AG09319 (cell line): ENCODE data around the gene FIGNL2.

Experiments used
- DNase-seq: peaks from one replicate; pipeline ENCODE4 v3.0.0-alpha.2; 2010; ENCODE audit warnings: low read depth; ENCODE audit errors: extremely low read depth
- CTCF ChIP-seq: IDR thresholded peaks from 2 replicates; pipeline ENCODE4 v1.5.1; 2011; ENCODE audit warnings: low read depth, mild to moderate bottlenecking, inconsistent platforms, low read length, moderate library complexity

FIGNL2 gene

GRCh38 chr12:51872689-51872981, 24.1 kb upstream of the FIGNL2 start:
- TF ChIP-seq CTCF, result no peak
- no peak for DNase-seq

GRCh38 chr12:51871918-51872688, 23.6 kb upstream of the FIGNL2 start:
- no peak for DNase-seq
- no peak for TF ChIP-seq CTCF

- no peak for TF ChIP-seq CTCF
- DNase-seq, result no peak
Observed at GRCh38 chr12:51871126-51871525, 22.6 kb upstream of the FIGNL2 start.

GRCh38 chr12:51870504-51870903, 22.0 kb upstream of the FIGNL2 start:
- no peak for TF ChIP-seq CTCF
- no peak for DNase-seq

GRCh38 chr12:51869931-51870330, 21.4 kb upstream of the FIGNL2 start:
- no peak for DNase-seq

GRCh38 chr12:51869496-51869865, 21.0 kb upstream of the FIGNL2 start:
- DNase-seq, result no peak
- no peak for TF ChIP-seq CTCF

More at GRCh38 chr12:51869931-51870330, 21.4 kb upstream of the FIGNL2 start:
- TF ChIP-seq CTCF, result no peak

- DNase-seq, result no peak
- no peak; the same call in 1 of the 2 replicates for TF ChIP-seq CTCF
Observed at GRCh38 chr12:51868821-51869495, 20.4 kb upstream of the FIGNL2 start.
